T follicular helper cell (primary cell): ENCODE data around the gene MEIOC.
"Not testable (repeated sequence)": the region's sequence is repeated elsewhere in the genome, so short reads cannot be mapped to it uniquely, and the experiment has no call there.

ENCODE experiments used
- DNase-seq: peaks from one replicate; pipeline ENCODE4 v3.0.0-alpha.2; 2020; ENCODE audit warnings: low read depth
- total RNA-seq, 2 experiments: gene quantifications; one replicate each; lab custom pipeline; 2026; lab: John Stamatoyannopoulos, UW

The MEIOC gene
- total RNA-seq, result 0.06 to 0.26 reads per million in 2 experiments

DNA sequence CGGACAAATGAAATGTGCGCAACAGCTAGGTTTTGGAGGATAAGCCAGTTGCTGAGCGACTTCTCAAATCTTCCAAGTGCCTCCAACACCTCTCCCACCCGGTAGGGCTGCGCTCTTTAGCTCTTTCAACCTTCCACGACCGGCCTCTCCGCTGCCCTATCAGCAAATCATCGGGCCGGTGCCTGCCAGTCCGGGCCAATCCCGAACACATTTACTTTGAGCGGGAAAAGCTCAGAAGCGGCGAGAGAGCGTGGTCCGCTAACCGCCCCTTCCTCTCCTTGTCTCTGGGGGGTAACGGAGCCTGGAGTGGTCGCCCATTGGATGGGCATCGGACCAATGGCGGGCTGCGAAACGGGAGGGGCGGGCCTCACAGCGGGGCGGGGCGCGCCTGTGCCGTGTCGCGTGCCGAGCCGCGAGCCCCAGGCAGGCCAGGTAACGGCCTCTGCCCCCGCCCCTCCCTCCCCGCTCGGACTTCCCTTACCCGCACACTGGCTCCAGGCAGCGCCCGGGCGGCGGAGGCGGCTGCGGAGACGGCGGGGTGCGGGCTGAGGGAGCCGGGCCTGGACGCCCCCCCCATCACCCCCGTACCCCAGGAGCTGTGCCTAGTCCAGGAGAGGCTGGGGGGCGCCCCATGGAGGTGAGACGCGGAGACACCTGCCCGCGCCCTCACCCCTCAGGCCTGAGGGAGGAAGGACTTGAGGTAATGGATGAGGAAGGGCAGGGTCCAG is at the start of gene MEIOC:
MEIOC (plus strand) TSS at position 486 of the 728 bp plus-strand sequence; CDS start at position 632, 146 bp downstream.
- no peak for DNase-seq

DNA sequence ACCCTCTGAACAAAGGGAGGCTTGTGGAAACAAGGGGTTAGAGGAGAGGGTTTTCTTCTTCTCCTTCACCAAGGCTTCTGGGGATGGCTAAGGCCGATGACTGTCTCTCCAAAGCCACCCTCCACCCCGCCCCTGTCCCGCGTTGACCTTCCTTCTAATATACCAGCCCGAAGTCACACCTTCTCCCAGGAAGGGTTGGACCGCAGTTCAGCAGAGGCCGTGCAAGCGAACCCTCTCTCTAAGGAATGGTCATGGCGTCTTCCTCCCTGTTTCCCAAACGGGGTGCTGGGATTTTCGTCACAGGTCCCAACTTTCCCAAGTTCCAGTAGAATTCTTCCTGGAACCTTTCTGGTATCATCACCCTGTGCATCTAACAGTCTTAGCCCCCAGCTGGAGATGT is 49.6 kb upstream of the MEIOC start:
- DNase-seq, result no peak

DNA sequence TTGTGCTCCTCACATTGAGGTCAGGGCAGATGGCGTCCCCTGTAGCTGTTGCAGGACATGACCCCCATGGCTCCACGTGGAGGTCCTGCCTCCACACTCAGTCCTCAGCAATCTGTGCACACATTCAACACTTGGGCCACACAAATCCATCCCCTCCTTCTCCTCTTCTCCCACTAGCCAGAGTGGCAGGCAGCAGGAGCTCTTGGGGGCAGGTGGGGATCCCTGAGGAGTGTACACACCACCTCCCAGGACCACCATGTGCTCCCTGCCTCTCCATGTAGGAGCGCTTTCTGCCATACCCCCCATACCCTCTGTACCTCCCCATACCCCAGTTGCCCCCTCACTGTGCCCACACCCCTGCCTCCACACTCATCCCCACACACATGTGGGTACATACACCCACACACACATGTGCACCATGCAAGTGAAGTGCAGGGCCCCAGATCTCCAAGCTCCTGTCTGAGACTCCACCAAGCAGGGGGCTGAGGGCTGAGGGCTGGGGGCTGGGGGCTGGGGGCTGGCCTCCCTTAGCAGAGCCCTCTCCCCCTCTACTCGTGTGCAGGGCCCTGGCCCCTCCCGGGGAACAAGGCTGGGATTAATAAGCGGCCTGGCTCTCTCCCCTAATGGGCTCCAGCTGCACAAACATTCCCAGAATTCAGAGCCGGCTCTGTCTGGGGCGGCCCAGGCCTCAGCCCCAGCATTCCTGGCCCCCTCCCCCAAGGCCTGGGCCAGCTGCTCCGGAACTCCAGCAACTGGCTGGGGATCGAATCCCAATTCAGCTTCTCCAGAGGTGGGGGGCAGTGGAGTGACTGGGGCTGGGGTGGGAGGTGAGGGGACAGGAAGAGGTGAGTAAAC is 48.2 kb upstream of the MEIOC start:
- DNase-seq, result no peak

DNA sequence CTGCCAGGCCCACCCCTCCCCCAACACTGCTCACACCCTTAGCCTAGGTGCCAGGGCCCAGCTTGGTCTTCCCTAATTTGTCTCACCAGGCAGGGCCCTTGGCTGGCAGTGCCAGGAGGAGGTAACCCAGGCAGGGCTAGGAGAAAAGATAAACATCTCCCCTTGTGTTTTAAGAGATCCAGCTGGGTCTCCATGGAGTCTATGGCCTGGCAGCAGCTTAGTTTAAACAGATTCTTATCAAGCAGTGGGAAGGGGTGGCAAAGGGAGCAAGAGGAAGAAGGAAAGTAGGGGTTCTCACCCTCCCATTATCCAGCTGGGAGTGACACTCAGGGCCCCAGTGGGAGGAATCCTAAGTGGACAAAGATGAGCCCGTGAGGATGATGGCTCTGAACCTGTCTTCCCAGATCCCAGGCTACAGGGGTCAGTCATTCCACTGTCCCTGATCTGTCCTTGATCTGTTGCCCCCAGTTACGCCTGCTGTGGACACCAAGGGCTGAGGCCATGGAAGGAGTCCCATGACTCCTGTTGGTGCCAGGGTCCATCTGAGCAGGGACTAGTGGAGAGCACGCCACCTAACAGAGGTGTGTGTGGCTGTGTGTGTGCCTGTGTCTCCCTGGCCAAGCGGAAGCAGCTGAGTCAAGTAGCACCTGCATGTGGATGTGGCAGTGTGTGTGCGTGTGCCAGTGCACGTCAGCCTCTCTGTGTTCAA is 47.4 kb upstream of the MEIOC start:
- no peak for DNase-seq

DNA sequence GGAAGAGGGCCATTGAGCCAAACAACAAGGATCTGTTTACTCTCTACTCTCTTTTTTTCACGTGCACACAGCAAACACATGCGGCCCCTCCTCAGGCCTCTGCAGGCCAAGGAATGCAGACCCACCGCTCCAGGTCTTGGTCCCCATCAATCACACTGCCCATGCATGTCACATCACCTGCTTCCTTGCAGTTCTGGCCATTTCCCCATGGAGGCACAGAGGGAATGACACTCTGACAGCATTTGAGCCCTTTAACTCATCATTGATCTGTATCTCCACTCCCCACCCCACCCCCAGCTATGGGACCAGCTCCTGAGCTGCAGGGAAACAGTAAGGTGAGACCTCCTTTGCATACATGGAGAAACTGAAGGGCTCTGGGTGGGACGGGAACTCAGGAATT is 45.9 kb upstream of the MEIOC start:
- DNase-seq, result no peak

DNA sequence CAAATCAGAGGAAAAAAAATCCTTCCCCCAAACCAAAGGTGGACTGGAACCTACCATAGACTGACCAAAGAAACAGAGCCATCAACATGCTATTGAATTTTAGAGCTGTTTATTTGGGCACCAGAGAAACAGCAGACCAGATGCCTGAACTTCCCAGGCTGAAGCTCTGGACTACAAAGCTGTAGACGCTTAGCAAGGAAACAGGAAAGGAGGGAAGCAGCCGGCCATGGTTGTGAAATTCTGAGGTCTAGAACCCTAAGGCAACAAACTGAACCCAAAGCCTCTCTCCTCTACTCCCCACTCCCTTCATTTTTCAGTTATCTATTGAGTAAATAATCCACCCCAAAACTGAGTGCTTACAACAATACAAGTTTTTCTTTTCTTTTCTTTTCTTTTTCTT is 45.4 kb upstream of the MEIOC start:
- no peak for DNase-seq

DNA sequence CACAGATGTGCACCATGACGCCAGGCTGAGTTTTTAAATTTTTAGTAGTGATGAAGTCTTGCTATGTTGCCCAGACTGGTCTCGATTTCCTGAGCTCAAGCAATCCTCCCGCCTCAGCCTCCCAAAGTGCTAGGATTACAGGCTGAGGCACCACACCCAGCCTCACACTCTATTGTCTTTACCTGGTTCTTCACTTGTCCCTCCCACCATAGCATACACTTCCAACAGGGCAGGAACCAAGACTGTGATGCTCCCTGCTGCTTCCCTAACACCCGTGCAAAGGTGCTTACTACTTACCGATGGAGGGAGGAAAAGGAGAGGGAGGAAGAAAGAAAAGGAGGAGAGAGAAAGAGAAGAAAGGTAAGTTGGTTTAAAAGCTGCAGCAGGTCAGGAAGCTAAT is 41.4 kb upstream of the MEIOC start:
- no peak for DNase-seq

DNA sequence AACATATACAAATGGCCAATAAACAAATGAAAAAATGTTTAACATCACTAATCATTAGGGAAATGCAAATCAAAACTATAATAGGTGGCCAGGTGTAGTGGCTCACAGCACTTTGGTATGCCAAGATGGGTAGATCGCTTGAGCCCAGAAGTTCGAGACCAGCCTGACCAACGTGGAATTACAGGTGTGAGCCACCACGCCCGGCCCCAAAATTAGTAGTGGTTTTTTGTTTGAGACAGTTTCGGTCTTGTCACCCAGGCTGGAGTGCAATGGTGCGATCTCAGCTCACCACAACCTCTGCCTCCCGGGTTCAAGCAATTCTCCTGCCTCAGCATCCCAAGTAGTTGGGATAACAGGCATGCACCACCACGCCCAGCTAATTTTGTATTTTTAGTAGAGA is 37.6 kb upstream of the MEIOC start:
- DNase-seq, result not testable (repeated sequence)

DNA sequence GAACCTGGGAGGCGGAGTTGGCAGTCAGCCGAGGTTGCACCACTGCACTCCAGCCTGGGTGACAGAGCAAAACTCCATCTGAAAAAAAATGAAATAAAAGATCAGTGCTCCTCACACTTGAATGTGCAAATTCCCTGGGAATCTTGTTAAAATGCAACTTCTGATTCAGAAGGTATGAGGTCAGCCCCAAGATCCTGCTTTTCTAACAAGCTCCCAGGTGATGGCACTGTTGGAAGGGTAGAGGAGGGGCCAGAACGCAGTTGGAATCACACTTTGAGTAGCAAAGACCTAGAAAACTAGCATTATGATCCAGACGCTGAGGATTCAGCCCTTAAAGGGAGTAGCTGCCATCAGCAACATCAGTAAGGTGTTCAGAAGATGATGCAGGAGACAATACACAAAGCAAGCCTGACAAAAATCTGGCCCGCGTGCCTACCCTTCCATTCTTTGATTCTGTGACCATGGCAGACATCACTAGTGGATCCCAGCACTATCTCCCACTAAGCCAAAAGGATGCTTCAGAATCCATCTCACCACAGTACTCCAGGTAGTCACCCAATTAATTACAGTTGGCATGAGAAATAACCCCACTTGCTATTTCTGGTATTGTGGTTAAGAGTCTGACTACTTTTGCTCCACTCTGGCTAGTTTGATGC is 33.1 kb upstream of the MEIOC start:
- DNase-seq, result no peak

DNA sequence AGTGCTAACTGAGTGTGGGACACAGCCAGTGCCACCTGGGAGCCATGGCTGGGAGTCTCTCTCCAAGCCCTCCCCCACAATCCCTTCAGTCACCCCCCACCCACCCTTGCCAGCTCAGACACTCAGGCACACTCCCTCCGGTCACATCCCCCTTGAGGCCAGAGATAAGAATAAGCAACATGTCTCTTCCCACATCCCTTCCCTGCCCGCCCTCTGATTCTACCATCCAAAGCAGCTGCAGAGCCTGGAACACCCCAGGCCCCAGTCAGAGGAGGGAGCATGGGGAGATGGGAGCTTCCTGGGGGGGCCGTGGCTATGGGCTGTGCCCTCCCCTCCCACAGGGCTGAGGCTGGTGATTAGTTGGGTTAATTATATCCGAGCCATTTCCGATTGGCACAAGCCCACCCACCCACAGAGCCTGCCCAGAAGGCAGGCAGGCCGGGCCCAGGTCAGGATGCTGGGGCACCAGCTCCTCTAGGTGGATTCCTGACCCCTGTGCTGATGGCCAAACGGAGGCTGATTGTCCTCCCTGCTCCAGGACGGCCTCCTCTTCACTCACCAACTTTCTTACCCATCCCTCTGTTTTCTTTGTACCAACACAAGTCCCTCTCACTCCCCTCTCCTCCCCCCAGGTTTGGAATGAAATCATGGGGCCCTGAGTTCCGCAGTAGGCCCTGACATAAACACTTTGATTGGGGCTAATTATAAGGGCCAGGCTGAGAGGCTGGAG is 28.6 kb upstream of the MEIOC start:
- DNase-seq, result no peak

DNA sequence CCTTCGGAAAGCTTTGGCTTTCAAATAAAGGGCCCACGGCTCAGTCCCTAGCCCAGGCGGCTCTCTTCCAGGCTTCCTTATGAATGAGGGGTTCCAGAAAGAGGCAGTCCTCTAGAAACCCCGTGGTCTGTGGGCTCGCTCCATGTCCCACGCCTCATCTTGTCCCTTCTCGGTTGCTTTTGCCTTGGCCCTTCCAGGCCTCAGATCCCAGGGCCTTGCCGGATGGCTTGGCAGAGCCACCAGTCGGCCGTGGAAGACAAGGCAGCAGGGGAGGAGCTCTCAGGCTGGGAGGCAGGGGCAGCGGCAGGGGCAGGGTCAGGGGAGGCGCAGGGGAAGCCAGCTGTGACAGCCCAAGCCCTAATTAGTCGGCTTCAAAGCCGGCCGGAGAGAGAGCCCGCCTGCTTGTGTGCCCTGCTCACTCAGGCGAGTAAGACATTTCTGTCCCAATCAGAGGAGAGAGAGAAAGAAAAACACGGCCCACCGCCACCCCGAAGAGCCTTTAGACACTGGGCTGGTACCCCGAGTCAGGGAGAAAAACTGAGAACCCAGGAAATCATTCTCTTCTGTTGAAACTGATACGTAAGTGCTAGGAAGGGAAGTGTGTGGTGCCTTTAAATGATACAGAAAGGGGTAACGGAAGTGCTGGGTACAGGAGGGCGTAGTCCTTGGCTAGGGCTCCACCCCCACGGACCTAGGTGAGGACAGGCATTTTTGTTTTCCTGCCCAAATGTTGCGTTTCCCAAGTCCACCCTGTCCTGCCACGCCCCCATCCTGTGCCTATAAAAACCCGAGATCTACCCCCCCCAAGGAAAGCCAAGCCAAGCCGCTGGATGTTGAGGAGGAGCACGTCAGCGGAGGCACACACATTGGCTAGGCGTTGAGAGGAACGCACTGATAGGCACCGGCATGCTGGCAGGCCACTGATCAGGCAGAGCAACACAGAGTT is 27.8 kb upstream of the MEIOC start:
- DNase-seq, result no peak

DNA sequence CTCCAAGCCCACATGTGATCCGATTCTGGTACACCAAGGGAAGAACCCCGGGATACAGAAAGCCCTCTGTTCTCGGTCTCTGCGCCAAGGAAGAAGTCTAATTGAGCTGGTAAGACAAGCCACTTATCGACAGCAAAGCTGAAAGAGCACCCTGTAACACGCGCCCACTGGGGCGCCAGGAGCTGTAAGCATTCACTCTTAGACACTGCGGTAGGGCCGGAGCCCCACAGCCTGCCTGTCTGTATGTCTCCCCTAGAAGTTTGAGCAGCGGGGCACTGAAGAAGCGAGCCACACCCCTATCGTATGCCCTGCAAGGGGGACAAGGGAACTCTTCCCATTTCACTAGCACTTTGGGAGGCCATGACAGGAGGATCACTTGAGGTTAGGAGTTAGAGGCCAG is 27.0 kb upstream of the MEIOC start:
- DNase-seq, result no peak

DNA sequence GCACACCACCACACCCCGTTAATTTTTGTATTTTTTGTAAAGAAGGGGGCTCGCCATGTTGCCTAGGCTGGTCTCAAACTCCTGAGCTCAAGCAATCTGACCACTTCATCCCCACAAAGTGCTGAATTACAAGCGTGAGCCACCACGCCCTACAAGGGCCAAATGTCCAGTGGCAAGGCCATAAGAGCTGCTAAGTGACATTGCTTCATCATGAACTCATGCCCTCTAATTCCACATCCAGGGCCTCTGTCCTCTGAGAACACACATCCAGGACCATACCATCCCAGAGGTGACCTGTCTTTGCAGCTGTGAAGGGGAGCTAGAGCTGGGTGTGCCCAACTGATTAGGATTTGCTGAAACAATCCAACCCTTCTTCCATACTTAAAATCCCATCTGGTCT is 25.6 kb upstream of the MEIOC start:
- no peak for DNase-seq

DNA sequence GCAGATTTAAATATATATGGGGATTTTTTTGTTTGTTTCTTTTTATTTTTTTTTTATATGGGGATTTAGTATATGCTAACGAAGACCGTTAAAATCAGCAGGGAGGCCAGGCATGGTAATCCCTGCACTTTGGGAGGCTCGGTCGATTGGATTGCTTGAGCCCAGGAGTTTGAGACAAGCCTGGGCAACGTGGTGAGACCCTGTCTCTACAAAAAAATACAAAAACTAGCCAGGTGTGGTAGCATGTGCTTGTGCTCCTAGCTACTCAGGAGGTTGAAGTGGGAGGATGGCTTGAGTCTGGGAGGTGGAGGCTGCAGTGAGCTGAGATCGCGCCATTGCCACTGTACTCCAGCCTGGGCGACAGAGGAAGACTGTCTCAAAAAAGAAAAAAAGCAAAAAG is 22.3 kb upstream of the MEIOC start:
- DNase-seq, result no peak

DNA sequence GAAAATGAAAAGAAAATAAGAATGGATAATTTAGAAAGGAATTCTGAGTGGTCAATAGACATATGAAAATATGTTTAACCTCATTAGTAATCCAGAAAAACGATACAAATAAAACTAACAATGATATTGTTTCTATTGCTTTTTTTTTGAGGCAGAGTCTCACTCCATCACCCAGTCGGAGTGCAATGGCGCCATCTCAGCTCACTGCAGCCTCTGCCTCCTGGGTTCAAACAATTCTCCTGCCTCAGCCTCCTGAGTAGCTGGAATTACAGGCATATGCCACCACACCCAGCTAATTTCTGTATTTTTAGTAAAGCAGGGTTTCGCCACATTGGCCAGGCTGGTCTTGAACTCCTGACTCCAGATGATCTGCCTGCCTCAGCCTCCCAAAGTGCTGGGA is 21.9 kb upstream of the MEIOC start:
- not testable (repeated sequence) for DNase-seq

DNA sequence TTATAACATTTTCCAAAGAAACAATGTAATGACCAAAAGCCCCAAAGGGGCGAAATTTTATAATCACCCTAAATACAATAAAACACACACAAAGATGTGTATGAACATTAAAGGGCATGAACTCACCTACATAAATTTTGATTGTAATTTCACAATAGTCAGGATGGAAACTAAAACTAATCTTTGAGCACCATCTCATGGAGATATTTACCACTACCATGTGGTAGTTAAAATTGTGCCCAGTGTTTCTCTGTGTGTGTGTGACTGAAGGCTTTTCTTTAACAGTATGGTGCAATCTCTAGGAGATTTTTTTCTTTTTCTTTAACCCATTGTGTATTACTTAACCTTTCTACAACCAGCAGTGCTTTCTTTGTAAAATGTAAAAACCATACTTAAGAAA is 19.7 kb upstream of the MEIOC start:
- no peak for DNase-seq

DNA sequence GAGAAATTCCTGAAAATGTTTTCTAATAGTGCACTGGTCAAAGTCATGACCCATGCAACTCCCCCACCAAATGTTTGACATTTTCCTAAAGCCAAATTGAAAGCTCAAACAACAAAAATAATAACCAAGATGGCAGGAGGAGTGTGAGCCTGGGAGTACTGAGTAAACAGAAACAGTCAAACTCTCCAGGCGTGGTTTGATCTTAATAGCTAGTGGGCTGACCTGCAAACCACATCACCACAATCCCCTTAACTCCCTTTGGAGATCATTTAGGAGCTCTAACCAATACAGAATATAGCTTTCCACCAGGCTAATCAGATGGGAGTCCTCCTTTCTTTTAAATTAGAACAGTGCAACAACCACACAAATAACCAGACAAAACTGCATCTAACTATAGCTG is 19.2 kb upstream of the MEIOC start:
- DNase-seq, result no peak

DNA sequence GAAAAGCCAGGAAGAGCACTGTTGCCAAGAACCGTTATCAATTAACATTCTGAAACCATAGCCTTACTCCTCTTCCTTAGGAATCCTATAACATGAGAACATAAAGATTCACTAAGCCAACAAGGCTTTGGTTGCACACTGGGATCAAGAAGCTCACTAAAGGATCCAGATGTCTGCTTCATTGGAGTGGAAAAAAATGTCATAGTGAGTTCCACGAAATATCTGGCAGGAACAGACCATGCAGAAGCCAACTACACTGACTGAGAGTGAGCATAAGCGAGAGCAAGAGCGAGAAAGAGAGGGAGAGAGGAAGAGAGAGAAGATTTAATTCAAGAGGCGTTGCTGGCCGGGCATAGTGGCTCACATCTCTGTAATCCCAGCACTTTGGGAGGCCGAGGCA is 13.4 kb upstream of the MEIOC start:
- DNase-seq, result no peak

DNA sequence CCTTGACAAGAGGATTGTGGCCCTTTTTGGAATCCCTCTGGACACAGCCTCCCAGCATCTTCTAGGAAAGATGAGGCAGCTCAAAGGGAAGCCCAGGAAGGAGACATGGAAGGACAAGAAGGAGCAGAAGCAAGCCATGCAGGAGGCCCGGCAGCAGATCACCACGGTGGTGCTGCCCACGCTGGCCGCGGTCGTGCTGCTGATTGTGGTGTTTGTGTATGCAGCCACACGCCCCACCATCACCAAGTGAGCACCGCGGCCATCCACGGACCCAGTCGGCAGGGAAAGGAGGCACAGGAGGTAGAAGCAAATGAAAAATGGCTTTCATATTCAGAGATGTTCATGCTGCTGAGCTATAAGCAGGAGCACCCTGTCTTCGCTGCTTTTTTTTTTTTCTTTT is 10.9 kb upstream of the MEIOC start:
- no peak for DNase-seq

DNA sequence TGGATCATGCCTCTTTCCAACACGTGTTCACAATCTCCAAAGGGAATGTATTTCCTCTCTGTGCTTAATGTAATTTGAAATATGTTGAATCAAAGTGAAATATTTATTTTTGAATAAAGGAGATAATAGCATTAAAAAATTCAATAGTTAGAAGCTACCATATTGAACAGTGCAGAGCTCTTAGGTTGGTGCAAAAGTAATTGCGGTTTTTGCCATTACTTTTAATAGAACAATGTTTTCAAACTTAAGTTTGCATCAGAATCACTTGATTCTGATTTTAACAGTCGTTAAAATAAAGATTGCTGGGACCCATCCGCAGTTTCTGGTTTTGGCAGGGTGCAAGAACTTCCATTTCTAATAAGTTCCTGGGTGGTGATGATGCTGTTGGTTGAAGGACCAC is 10.0 kb upstream of the MEIOC start:
- no peak for DNase-seq
